PC-9 (cell line): ENCODE results near the gene PHLDA3. TPM values are rescaled to one million over a fixed set of nuclear protein-coding genes. Genes with fewer than 3 reads are reported as not detected.

Experiments
- BruUV-seq: library from RNA; stranded (reverse); fragments of 400-500 nt; replicated peaks from 2 replicates; lab custom pipeline; 2021; lab: Mats Ljungman, UMichigan
- CTCF ChIA-PET: fragments of 300-600 bp; sonication (Branson Sonifier 250); formaldehyde crosslinking; loops from one replicate; lab custom pipeline; 2022; ENCODE audit warnings: antibody characterized with exemption; lab: Charles Lee
- POLR2A ChIA-PET: fragments of 300-600 bp; sonication (Branson Sonifier 250); formaldehyde crosslinking; loops from one replicate; lab custom pipeline; 2022; ENCODE audit warnings: antibody characterized with exemption; ENCODE audit not compliant: unreplicated experiment; lab: Charles Lee
- DNase-seq, 2 experiments: peaks; one replicate each; pipeline versions ENCODE4 v3.0.0 to v3.0.0-alpha.2; 2015 to 2022; ENCODE audit warnings: mixed read lengths in 1 of 2
- H2AFZ ChIP-seq: fragments of 200-600 bp; sonication (generic); 2 replicates; pipeline ENCODE4 v1.8.1; 2017; ENCODE audit warnings: antibody characterized with exemption
- H3F3A ChIP-seq: fragments of 200-600 bp; sonication (generic); 2 replicates; pipeline ENCODE4 v1.8.1; 2017; ENCODE audit warnings: antibody characterized with exemption, mild to moderate bottlenecking, low read depth; ENCODE audit not compliant: insufficient read depth
- H3K27ac ChIP-seq: fragments of 200-600 bp; sonication (generic); 2 replicates; pipeline ENCODE4 v1.6.1; 2016; ENCODE audit warnings: mixed run types
- H3K27me3 ChIP-seq: fragments of 200-600 bp; sonication (generic); 2 replicates; pipeline ENCODE4 v1.6.1; 2016; ENCODE audit warnings: low read depth, mixed run types; ENCODE audit not compliant: insufficient read depth
- H3K36me3 ChIP-seq: fragments of 200-600 bp; sonication (generic); 2 replicates; pipeline ENCODE4 v1.6.1; 2016; ENCODE audit warnings: low read depth, mixed run types
- H3K4me1 ChIP-seq: fragments of 200-600 bp; sonication (generic); replicated peaks from 2 replicates; pipeline ENCODE4 v1.6.1; 2016; ENCODE audit warnings: mixed run types; ENCODE audit not compliant: insufficient read depth
- H3K4me2 ChIP-seq: fragments of 200-600 bp; sonication (generic); 2 replicates; pipeline ENCODE4 v1.6.1; 2017; ENCODE audit warnings: mixed run types
- H3K4me3 ChIP-seq: fragments of 200-600 bp; sonication (generic); 2 replicates; pipeline ENCODE4 v1.6.1; 2016; ENCODE audit warnings: mixed run types
- H3K79me2 ChIP-seq: fragments of 200-600 bp; sonication (generic); 2 replicates; pipeline ENCODE4 v1.6.1; 2017; ENCODE audit warnings: low read depth, mixed run types
- H3K9me2 ChIP-seq: fragments of 200-600 bp; sonication (generic); 2 replicates; pipeline ENCODE4 v1.8.1; 2017; ENCODE audit warnings: mild to moderate bottlenecking; ENCODE audit not compliant: insufficient read depth
- H3K9me3 ChIP-seq: fragments of 200-600 bp; sonication (generic); 2 replicates; pipeline ENCODE4 v1.8.1; 2016; ENCODE audit warnings: low read depth; ENCODE audit not compliant: insufficient read depth
- H4K20me1 ChIP-seq: fragments of 200-600 bp; sonication (generic); 2 replicates; pipeline ENCODE4 v1.8.1; 2017; ENCODE audit not compliant: insufficient read depth
- CTCF ChIP-seq: fragments of 200-600 bp; sonication (generic); conservative IDR thresholded peaks from 2 replicates; pipeline ENCODE4 v1.6.1; 2017; ENCODE audit warnings: mixed run types, antibody characterized with exemption, mild to moderate bottlenecking, moderate library complexity
- EZH2 ChIP-seq: fragments of 200-600 bp; sonication (generic); IDR thresholded peaks from 2 replicates; pipeline ENCODE4 v1.8.0; 2017; ENCODE audit warnings: antibody characterized with exemption, low read depth
- intact Hi-C: fragments of 100-400 bp; cut with micrococcal nuclease; formaldehyde crosslinking; loops from one replicate; pipeline ENCODE4 v1.10.0; 2022; ENCODE audit not compliant: unreplicated experiment
- total RNA-seq: library from RNA; stranded (reverse); gene quantifications from 2 replicates; pipeline ENCODE4 v1.2.3, GENCODE V29; 2021

Gene PHLDA3
- total RNA-seq, 1 experiment from 2014 or later: 31.6 TPM

- no peak for TF ChIP-seq CTCF
- no peak for TF ChIP-seq EZH2
- DNase-seq: no peak
- ChIA-PET POLR2A (no interaction called here), CTCF (interaction anchor here (1.5 to 1.7 kb wide), 3 partner anchors 14 to 67 kb away, joined by 5 to 41 read pairs (median 10); no protein-coding TSS in a partner anchor)
- no peaks in the 10 kb centered on the region for H3K27me3 ChIP-seq
- no peak overlapping the region for H2AFZ ChIP-seq
- intact Hi-C loops: loop anchor here (1.0 to 2.0 kb wide), 3 partner anchors 18 to 64 kb away; no protein-coding TSS in a partner anchor
- peak overlapping the region; percentile 38 for H3K27ac ChIP-seq
- no TSS peak for BruUV-seq
- H3F3A ChIP-seq: peaks cover 8% of the 10 kb centered on the region; the same call in 1 of the 2 replicates
- no peaks in the 10 kb centered on the region for H4K20me1 ChIP-seq
- no peaks in the 10 kb centered on the region; the same call in 1 of the 2 replicates for H3K9me3 ChIP-seq
- H3K79me2 ChIP-seq: no peaks in the 10 kb centered on the region
- no peak overlapping the region for H3K4me3 ChIP-seq
- no peaks in the 10 kb centered on the region for H3K36me3 ChIP-seq
- no peaks in the 10 kb centered on the region for H3K9me2 ChIP-seq
- H3K4me2 ChIP-seq: peak overlapping the region; percentile 38; the same call in 1 of the 2 replicates
- H3K4me1 ChIP-seq: peaks cover 22% of the 10 kb centered on the region
Measured at GRCh38 chr1:201448990-201449389, 20.0 kb downstream of the PHLDA3 start.

GRCh38 chr1:201447903-201448871 is 20.8 kb downstream of the PHLDA3 start:
- BruUV-seq: no TSS peak
- no peaks in the 10 kb centered on the region for H3K36me3 ChIP-seq
- H3K9me3 ChIP-seq: no peaks in the 10 kb centered on the region; the same call in 1 of the 2 replicates
- no peaks in the 10 kb centered on the region for H3K79me2 ChIP-seq
- POLR2A ChIA-PET: interaction anchor here (0.6 kb wide), 2 partner anchors 19 to 101 kb away, joined by 6 to 10 read pairs; no protein-coding TSS in a partner anchor
- H3K27ac ChIP-seq: peak overlapping the region; percentile 38
- no peak overlapping the region for H2AFZ ChIP-seq
- no peaks in the 10 kb centered on the region for H3K27me3 ChIP-seq
- DNase-seq: peak; percentile 65 to 72
- H3K4me3 ChIP-seq: no peak overlapping the region
- no peaks in the 10 kb centered on the region for H4K20me1 ChIP-seq
- H3F3A ChIP-seq: peaks cover 8% of the 10 kb centered on the region; the same call in 1 of the 2 replicates
- H3K4me1 ChIP-seq: peaks cover 22% of the 10 kb centered on the region
- peak overlapping the region; percentile 38 for H3K4me2 ChIP-seq
- CTCF ChIA-PET: interaction anchor here (0.6 to 1.7 kb wide), 18 partner anchors 11 to 1651 kb away, joined by 3 to 41 read pairs (median 5); no protein-coding TSS in a partner anchor
- no peak for TF ChIP-seq EZH2
- peak; percentile 92 for TF ChIP-seq CTCF
- no peaks in the 10 kb centered on the region for H3K9me2 ChIP-seq
- intact Hi-C loops: loop anchor here (1.0 to 2.0 kb wide), 3 partner anchors 19 to 65 kb away; no protein-coding TSS in a partner anchor

GRCh38 chr1:201445310-201445709 is 23.7 kb downstream of the PHLDA3 start:
- H3K4me2 ChIP-seq: no peak overlapping the region
- no peaks in the 10 kb centered on the region; the same call in 1 of the 2 replicates for H3K9me3 ChIP-seq
- H3K4me3 ChIP-seq: no peak overlapping the region
- peaks cover 22% of the 10 kb centered on the region for H3K4me1 ChIP-seq
- no TSS peak for BruUV-seq
- ChIA-PET POLR2A (no interaction called here), CTCF (no interaction called here)
- peaks cover 8% of the 10 kb centered on the region; the same call in 1 of the 2 replicates for H3F3A ChIP-seq
- H3K79me2 ChIP-seq: no peaks in the 10 kb centered on the region
- no peak overlapping the region for H2AFZ ChIP-seq
- H3K9me2 ChIP-seq: no peaks in the 10 kb centered on the region
- H3K27ac ChIP-seq: no peak overlapping the region
- H3K27me3 ChIP-seq: no peaks in the 10 kb centered on the region
- no peak for DNase-seq
- TF ChIP-seq CTCF (no peak), EZH2 (no peak)
- no peaks in the 10 kb centered on the region for H4K20me1 ChIP-seq
- intact Hi-C loops: no loop called here
- no peaks in the 10 kb centered on the region for H3K36me3 ChIP-seq
